ENCODE results near the gene PSME1. TPM values are rescaled to one million over a fixed set of nuclear protein-coding genes. Genes with fewer than 3 reads are reported as not detected.
A peak's percentile ranks its signal among the peaks of the same experiment; 100 is the strongest.

The PSME1 gene
- total and polyA plus RNA-seq, 7 donors: 49.2 to 122 (median 92.6) TPM

DNA sequence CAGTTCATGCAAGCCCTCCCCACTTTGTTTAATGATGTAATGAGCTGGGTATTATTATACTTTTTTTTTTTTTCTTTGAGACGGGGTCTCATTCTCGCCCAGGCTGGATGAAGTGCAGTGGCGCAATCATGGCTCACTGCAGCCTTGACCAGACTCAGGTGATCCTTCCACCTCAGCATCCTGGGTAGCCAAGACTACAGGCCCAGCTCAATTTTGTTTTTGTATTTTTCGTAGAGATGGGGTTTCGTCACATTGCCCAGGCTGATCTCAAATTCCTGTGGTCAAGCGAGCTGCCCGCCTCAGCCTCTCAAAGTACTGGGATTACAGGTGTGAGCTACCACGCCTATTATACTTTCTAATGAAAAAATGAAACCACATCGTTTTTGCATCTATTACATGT is 25.9 kb upstream of the PSME1 start:
- peaks cover 9% of the 10 kb centered on the region for H3K4me1 ChIP-seq
- 80 to 85% (median 80%) methylated on average over 9 of the region's 9 CpGs for WGBS, 3 donors
- no peaks in the 10 kb centered on the region for H3K27me3 ChIP-seq (ENCODE audit: insufficient read depth in 3 of 3, low read length in 2 of 3)
- TF ChIP-seq, protein P1, sequence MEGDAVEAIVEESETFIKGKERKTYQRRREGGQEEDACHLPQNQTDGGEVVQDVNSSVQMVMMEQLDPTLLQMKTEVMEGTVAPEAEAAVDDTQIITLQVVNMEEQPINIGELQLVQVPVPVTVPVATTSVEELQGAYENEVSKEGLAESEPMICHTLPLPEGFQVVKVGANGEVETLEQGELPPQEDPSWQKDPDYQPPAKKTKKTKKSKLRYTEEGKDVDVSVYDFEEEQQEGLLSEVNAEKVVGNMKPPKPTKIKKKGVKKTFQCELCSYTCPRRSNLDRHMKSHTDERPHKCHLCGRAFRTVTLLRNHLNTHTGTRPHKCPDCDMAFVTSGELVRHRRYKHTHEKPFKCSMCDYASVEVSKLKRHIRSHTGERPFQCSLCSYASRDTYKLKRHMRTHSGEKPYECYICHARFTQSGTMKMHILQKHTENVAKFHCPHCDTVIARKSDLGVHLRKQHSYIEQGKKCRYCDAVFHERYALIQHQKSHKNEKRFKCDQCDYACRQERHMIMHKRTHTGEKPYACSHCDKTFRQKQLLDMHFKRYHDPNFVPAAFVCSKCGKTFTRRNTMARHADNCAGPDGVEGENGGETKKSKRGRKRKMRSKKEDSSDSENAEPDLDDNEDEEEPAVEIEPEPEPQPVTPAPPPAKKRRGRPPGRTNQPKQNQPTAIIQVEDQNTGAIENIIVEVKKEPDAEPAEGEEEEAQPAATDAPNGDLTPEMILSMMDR (IDR thresholded peaks at IDR 0.05): no peak
- ATAC-seq: no peak
- DNase-seq: no peak
- intact Hi-C loops (cut with DNase I): loop anchor here (5.0 kb wide), 1 partner anchor 37 kb away; the partner anchor contains the start of genes PSME2 (in 2 of the 2) and RNF31 (in 2 of the 2)
- H3K36me3 ChIP-seq (ENCODE audit: insufficient read depth in 1 of 2, low read depth in 1 of 2): no peaks in the 10 kb centered on the region
- H3K4me3 ChIP-seq: no peak overlapping the region
- no peaks in the 10 kb centered on the region for H3K9me3 ChIP-seq
- H3K27ac ChIP-seq: no peak overlapping the region

DNA sequence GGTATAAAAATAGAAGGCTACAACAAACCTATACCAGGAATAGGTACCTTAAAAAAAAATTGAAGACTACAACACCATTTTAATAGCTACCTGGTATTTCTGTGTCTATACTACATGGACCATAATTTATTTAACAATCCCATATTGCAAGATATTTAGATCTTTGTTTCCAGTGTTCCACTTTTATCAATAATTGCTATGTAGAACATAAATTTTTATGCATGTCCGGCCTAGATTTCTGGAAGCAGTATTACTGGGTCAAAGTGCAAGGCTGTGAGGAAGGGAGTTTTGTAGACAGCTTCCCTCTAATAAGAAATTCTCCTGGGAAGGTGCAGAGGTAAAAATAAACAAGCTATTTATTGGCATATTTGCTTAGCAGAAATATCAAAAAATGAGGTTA is 25.5 kb upstream of the PSME1 start:
- WGBS, 3 donors: 63 to 80% (median 71%) methylated on average over 1 of the region's 1 CpG
- intact Hi-C loops (cut with DNase I): loop anchor here (5.0 kb wide), 1 partner anchor 37 kb away; the partner anchor contains the start of genes PSME2 (in 2 of the 2) and RNF31 (in 2 of the 2)
- no peak overlapping the region for H3K27ac ChIP-seq
- H3K4me1 ChIP-seq: peaks cover 10% of the 10 kb centered on the region
- H3K9me3 ChIP-seq: no peaks in the 10 kb centered on the region
- H3K27me3 ChIP-seq (ENCODE audit: insufficient read depth in 3 of 3, low read length in 2 of 3): no peaks in the 10 kb centered on the region
- TF ChIP-seq, protein P1 (IDR thresholded peaks at IDR 0.05): no peak
- no peak overlapping the region for H3K4me3 ChIP-seq
- ATAC-seq (no peak), DNase-seq (no peak)
- H3K36me3 ChIP-seq (ENCODE audit: insufficient read depth in 1 of 2, low read depth in 1 of 2): no peaks in the 10 kb centered on the region

DNA sequence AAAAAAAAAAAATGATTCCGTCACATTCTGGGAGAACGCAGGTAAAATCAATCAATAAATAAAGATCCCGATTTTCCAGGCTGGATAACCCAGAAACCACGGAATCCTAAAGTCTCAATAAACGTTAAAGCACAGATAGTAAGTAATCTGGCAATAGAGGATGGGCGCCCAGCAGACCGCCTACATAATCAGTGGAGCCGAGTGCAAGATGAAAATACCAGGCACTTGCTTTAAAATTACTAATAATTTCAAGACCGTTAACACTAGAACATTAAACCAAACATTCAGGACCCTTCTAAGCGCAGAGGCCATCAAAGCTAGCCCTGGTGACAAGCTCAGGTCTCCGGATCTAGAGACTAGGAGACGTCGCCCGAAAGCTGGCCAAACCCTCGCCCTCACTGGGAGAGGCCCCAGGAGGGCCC is 22.6 kb upstream of the PSME1 start:
- 18 to 19% (median 19%) methylated on average over 15 of the region's 15 CpGs for WGBS, 3 donors
- no peaks in the 10 kb centered on the region for H3K9me3 ChIP-seq
- H3K4me3 ChIP-seq: peak overlapping the region; percentile 80
- DNase-seq (no peak), ATAC-seq (peak in 2 of 4 donors; percentile 1 to 4)
- TF ChIP-seq, protein P1 (IDR thresholded peaks at IDR 0.05): no peak
- intact Hi-C loops (cut with DNase I): loop anchor here (5.0 kb wide), 1 partner anchor 34 kb away; the partner anchor contains the start of genes PSME2 (in 2 of the 2) and RNF31 (in 2 of the 2)
- H3K4me1 ChIP-seq: peaks cover 24% of the 10 kb centered on the region
- H3K27ac ChIP-seq: peak overlapping the region; percentile 100
- H3K36me3 ChIP-seq (ENCODE audit: insufficient read depth in 1 of 2, low read depth in 1 of 2): peaks cover 0 to 20% of the 10 kb centered on the region in 2 donors
- H3K27me3 ChIP-seq (ENCODE audit: insufficient read depth in 3 of 3, low read length in 2 of 3): no peaks in the 10 kb centered on the region

DNA sequence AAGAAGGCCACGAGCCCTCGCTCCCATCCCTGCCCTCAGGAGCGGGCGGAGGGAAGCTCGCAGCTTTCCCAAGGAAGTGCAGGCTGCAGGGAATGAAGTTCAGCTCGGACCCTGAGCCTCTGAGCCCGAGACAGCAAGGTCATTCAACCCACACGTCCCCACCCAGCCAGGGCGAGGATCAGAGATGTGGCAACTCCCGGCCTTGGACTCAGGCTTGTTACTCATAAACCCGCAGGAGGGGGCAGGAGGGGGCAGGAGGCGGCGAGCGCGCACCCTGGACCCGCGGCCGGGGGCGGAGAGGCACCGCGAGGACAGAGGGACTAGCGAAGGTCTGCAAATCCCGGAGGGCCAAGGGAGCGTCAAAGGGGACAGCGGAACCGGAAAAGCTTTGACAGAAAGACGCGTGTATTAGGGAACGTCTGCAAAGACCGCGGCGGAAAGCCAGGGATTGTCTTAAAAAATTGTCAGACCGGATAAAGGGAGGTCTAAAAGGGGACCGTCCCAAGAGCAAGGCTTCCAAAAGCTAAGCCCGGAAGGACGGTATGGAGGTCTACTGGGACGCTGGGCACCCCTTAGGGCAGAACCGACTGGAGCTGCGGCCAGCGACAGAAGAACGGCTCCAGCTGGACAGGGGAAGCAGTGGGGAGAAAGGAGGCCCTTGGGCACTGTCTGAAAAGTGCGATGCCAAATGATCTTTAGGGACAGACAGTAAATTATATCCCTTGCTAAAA is 22.0 kb upstream of the PSME1 start:
- Histone ChIP-seq H3K9me3 (no peaks in the 10 kb centered on the region), H3K36me3 (ENCODE audit: insufficient read depth in 1 of 2, low read depth in 1 of 2) (peaks cover 0 to 26% of the 10 kb centered on the region in 2 donors), H3K27me3 (ENCODE audit: insufficient read depth in 3 of 3, low read length in 2 of 3) (no peaks in the 10 kb centered on the region), H3K4me3 (peak overlapping the region; percentile 80), H3K27ac (peak overlapping the region; percentile 100), H3K4me1 (peaks cover 18% of the 10 kb centered on the region)
- ATAC-seq (peak; percentile 62 to 74 (median 69)), DNase-seq (peak; percentile 91 to 93)
- TF ChIP-seq, protein P1 (IDR thresholded peaks at IDR 0.05): no peak
- 0% methylated on average over 42 of the region's 42 CpGs for WGBS, 3 donors
- intact Hi-C loops (cut with DNase I): loop anchor here (5.0 kb wide), 1 partner anchor 33 kb away; the partner anchor contains the start of genes PSME2 (in 2 of the 2) and RNF31 (in 2 of the 2)

Measured in psoas muscle (tissue), 8 donors.